Muscle of arm (tissue), 12 donors: ENCODE data around the gene TNK2. TPM values are rescaled to one million over a fixed set of nuclear protein-coding genes. Genes with fewer than 3 reads are reported as not detected.
"Not testable (repeated sequence)": the region's sequence is repeated elsewhere in the genome, so short reads cannot be mapped to it uniquely, and the experiment has no call there.

Experiments
- DNase-seq: peaks from one replicate; pipeline ENCODE4 v3.0.0-alpha.2; 2013
- polyA plus RNA-seq, 12 donors: library from polyadenylated mRNA; unstranded; fragments of 120-200 nt; gene quantifications; one replicate each; pipeline ENCODE4 v1.2.1, GENCODE V29; 2013; ENCODE audit not compliant: insufficient read length in 12 of 12

TNK2 gene
- polyA plus RNA-seq, 12 donors: 59.5 to 151 (median 111) TPM; not detected in 1

DNA sequence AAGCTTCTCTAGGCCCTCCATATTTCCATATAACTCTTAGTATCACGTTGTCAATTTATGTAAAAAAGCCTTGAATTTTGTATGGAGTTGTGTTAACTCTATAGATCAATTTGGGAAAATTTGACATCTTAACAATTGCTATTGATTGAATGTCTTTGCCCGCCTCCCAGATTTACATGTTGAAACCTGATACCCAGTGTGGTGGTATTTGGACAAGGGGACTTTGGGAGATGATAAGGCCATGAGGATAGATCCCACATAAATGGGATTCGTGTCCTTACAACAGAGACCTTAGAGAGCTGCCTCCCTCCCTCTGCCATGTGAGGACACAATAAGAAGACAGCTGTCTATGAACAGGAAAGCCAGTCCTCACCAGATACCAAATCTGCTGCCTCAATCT lies 21.1 kb upstream of the TNK2 start:
- DNase-seq: no peak

GRCh38 chr3:195921334-195921791 lies 13.0 kb upstream of the TNK2 start:
- no peak for DNase-seq

DNA sequence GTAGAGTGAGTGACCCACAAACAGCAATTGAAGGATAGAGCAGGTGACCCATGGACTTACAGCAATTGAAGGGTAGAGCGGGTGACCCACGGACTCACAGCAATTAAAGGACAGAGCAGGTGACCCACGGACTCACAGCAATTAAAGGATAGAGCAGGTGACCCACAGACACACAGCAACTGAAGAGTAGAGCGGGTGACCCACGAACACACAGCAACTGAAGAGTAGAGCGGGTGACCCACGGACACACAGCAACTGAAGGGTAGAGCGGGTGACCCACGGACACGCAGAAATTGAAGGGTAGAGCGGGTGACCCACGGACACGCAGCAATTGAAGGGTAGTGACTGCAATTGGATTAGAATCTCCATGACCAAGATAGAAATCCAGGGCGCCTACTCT lies 9.8 kb upstream of the TNK2 start:
- DNase-seq: no peak

DNA sequence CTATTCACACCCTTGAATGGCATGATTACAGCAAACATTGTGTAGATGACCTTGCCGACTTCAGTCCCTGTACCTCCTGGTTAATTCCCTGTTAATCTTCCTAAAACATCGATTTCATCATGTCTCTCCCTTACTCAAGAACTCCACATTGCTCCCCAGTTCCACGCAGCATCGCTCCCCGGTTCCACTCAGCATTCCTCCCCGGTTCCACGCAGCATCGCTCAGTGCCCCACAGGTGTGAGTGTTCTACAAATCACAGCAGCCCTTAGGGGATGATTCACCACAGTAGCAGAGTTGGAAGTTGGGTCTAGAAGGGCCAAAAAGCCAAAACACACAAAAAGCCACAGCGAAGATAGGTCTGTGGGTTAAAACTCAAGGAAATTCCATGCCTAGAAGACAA lies 8.6 kb upstream of the TNK2 start:
- DNase-seq: no peak

DNA sequence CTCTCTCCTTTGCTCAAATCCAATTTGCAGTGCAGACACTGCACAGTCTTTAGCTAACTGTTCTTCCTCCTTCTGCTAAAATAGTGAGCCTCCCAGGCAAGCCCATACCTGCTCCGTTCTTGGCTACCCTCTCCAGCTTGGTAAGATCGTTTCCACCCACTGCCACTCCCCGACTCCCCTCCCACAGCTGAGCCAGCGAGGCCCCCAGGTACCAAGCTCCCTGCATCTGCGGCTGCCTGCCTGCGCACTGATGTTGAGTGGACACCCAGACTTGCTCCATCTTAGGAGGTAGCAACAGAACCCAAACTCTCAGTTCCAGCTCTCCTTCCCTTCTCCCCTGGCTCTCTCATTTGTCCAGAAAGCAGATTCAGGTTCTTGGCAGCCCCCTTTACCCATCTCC lies 7.9 kb upstream of the TNK2 start:
- DNase-seq: no peak

DNA sequence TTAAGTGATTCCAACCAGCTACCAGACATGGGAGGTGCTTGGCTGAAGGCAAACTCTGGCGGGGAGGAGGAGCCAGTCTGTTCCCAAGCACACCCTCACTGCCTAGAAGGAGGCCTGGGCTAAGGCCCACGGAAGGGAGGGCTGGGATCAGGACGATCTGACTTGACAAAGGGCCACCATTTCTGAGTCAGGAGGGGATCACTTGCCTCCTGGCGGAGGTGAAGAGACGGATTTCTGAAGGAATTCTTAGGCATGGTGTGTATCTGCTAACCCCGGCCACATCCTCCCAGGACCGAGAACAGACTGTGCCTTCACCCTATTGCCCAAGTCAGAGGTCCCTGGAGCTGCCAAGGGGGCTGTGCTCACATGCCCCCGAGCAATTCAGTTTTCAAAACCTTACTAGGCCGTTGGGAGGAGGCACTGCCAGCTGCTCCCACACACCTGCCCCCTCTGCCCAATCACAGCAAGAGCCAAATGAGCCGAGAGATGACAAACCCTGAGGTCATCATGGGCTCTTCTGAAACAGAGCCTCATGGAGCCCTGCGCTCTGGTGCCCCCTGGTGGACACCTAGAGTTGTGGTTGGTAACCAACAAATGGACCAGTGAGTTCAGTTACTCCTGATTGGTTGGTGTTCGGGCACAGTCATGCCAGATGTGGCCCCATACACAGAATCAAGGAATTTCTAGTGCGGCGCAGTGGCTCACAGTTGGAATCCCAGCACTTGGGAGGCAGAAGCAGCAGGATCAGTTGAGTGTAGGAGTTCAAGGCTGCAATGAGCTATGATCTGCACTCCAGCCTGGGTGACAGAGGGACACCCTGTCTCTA lies 6.5 kb upstream of the TNK2 start:
- DNase-seq: peak; percentile 87

DNA sequence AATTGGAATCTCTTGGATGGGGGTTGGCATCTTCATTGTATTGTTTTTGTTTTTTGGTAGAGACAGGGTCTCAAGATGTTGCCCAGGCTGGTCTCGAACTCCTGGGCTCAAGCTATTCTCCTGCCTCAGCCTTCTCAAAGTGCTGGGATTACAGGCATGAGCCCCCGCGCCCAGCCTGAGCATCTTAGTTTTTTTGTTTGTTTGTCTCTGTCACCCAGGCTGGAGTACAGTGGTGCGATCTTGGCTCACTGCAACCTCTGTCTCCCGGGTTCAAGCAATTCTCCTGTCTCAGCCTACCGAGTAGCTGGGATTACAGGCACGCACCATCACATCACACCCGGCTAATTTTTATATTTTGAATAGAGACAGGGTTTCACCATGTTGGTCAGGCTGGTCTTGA lies 5.8 kb upstream of the TNK2 start:
- not testable (repeated sequence) for DNase-seq

DNA sequence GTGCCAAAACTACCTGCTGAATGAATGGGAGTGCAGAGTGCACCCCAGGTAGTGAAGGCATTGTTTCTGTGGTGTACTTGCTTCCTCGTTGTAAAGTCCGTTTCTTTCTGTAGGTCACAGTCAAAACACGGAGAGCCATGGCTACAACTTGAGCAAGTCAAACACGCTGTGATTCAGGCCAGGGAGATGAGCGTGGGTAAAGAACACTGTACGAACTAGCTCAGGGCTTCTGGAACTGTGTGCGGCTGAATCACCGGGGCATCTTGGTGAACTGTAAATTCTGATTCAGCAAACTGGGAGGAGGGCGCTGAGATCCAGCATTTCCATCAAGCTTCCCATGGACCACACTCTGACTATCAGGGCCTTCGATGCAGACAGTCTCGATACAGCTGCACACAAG lies 5.0 kb upstream of the TNK2 start:
- no peak for DNase-seq

DNA sequence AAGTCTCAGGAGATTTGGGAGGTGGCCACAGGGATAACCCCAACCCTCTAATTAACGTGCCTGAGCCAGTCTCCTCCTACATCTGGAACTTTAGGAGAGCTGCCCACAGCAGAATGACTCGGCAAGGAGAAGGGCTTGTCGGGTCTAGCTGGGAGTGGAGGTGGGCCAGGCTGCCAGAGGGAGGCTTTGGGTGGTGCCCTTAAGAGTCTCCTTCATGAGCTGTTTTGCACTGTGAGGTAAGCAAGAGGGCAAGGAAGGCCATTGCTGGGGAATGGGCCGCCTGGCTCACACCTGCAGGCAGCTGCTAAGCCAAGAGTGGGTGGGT lies 3.6 kb upstream of the TNK2 start:
- DNase-seq: no peak

DNA sequence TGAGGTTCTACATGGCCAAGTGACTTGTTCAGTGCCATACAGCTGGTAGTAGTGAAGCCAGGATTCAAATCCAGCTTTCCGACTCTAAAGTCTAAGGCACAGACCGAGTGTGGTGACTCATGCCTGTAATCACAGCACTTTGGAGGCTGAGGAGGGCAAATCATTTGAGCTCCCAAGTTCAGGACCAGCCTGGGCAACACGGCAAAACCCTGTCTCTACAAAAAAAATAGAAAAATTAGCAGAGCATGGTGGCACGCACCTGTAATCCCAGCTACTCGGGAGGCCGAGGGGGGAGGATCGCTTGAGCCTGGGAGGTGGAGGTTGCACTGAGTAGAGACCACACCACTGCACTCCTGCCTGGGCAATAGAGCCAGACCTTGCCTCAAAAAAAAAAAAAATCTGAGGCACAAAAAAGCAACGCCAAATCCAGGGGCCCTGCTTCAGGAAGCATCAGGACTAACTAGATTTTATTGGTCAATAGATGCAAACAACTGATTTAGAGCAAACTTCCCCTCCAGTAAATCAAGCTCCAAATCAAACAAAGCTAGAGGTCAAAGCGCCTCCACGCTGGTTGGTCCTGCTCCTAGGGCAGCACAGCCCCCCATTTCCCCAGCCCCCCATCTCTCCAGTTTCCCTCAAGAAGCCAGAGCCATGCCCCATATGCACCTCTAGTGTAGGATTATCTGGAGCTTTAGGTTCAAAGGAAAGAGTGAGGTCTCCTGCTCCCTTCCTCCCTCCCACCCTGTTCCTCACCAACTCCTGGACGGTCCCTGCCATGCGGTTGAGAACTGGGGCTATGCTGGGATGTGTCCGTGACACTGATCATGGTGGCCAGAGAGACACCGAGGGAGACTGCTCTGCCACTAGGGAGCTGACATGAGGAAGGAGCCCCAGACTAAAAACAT lies 2.9 kb upstream of the TNK2 start:
- DNase-seq: no peak

GRCh38 chr3:195910499-195910845 lies 2.1 kb upstream of the TNK2 start:
- DNase-seq: no peak

GRCh38 chr3:195909644-195910498 lies 1.5 kb upstream of the TNK2 start:
- DNase-seq: peak; percentile 83

- DNase-seq: no peak
These were observed 587 bp upstream of the TNK2 start for GRCh38 chr3:195908694-195909581.

DNA sequence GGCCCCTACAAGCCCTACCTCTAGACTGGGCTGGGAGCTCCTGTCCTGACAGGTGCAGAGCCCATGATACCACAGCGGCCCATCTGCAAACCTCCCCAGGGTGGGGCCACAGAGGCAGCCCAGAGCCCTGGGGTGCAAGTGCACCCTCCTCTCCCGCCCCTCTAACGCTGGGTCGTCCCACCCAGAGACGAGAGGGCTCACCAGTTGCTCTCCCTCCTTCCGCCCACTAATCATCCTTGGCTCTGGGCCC lies 742 bp downstream of the TNK2 start:
- no peak for DNase-seq

DNA sequence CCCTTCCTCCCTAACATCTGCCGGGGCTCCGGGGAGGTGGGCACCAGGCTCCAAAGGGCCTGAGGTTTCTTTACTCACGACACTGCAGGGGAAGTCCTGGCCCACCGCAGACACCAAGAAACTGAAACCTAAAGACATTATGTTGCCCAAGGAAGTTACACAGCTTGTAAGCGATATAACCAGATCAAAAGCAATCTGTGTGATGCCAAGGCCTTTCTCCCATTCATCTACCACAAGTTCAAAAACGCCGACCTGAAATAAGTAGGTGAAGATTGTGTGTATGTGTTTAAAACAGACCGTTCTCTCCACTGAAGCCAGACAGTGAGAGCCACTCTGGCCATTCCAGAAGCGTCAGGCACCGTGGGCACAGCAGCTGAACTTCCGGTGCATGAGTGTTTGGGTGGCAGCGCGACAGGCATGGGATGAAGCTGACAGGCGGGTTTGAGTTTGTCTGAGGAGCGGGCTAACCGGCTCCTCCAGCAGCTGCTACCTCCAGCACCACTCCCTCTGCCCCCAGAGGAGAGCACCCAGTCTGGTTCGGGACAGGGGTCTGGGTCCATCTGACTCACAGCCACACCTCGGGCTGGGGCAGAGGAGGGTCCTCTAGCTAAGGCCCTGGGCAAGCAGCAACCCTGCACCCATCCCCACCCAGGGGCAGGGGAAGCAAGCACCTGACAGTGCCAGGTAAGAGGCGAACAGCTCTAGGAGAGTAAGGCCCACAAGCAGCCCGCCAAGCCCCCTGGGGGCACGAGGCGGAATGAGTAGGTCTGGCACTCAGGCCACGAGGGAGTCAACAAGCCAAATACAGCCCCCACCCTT lies 1.3 kb downstream of the TNK2 start:
- no peak for DNase-seq

DNA sequence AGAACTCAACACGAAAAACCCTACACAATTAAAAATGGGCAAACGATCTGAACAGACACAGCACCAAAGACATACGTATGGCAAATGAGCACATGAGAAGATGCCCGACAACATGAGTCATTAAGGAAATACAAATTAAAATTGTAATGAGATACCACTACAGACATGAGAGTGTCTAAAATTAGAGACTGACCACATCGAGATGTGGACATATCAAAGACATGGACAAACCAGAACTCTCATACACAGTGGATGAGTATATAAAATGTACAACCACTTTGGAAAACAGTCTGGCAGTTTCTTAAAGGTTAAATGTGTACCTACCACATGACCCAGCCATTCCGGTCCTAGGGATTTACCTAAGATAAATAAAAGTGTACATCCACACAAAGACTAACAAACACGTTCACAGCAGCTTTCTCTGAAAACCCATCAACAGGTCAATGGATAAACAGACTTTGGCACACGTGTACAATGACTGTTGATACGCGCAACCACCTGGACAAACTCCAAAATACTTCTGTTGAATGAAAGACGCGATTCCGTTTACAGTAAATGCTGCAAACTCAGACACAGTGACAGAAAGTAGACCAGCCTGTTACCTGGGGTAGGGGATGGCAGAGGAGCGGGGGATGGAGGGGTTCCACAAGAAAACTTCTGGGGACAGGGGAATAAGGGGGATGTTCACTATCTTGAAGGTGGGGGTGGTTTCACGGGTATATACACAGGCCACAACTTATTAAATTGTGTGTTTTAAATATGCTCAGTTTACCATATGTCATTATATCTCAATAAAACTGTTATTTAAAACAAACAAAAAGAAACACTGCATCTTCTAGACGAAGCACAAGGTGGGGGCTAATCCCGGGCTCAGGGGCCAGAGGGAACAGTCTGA lies 2.1 kb downstream of the TNK2 start:
- no peak for DNase-seq

- DNase-seq: no peak
These were observed 4.0 kb downstream of the TNK2 start for GRCh38 chr3:195904368-195904767.

GRCh38 chr3:195903950-195904290 lies 4.4 kb downstream of the TNK2 start:
- no peak for DNase-seq

DNA sequence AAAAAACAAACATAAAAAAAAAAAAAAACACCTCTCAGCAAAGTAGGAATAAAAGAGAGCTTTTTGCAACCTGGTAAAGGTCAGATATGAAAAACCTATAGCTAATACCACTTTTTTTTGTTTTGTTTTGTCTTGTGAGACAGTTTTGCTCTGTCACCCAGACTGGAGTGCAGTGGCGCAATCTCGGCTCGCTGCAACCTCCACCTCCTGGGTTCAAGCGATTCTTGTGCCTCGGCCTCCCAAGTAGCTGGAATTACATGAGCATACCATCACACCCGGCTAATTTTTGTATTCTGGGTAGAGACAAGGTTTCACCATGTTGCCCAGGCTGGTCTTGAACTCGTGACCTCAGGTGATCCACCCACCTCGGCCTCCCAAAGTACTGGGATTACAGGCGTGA lies 5.7 kb downstream of the TNK2 start:
- not testable (repeated sequence) for DNase-seq
